GM12864 (cell line): ENCODE data around the gene ITPR1.
"Not testable (repeated sequence)": the region's sequence is repeated elsewhere in the genome, so short reads cannot be mapped to it uniquely, and the experiment has no call there.

Source experiments
- DNase-seq: peaks from one replicate; pipeline ENCODE4 v3.0.0-alpha.2; 2011; ENCODE audit warnings: low read depth
- H3K4me3 ChIP-seq: 2 replicates; pipeline ENCODE4 v1.5.1; 2011; ENCODE audit warnings: mild to moderate bottlenecking, low read depth, low read length, control low read depth
- CTCF ChIP-seq: IDR thresholded peaks from 2 replicates; pipeline ENCODE4 v1.5.1; 2011; ENCODE audit warnings: low read depth, mild to moderate bottlenecking, moderate library complexity, low read length, control low read depth, inconsistent platforms; ENCODE audit errors: missing control alignments

The ITPR1 gene

DNA sequence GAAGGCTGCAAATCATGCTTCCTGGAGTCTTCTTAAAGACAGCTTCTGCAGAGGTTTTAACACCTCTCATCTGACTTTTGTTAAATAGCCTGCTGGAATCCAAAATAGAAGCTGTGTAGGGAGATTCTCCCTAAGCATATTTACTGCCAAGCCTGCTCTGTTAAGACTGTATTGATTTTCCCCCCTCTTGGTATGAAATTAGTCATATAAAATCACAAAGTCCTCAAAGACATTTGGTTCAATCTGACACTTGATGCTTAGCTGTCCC, 94.6 kb downstream of the ITPR1 start:
- no peak for TF ChIP-seq CTCF
- no peak for DNase-seq
- no peak overlapping the region for H3K4me3 ChIP-seq

DNA sequence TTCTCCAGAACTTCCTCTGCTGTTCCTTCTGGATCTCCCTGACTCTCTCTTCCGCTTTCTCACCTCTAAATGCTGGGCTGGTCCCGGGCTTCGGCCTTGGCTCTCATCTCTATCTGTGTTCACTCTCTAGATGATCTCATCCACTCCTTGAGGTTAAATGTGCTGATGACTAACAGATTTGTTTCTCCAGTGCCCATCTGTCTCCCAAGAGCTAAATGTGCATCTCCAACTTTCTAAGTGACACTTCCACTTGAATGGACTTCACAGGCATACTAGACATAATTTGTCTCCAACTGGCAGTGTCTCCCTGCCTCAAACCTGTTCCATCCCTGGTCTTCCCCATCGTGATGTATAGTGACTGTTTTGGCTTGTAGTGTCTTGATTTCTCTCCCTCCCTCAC, 95.3 kb downstream of the ITPR1 start:
- H3K4me3 ChIP-seq: no peak overlapping the region
- no peak for DNase-seq
- TF ChIP-seq CTCF: no peak

- no peak for TF ChIP-seq CTCF
- DNase-seq: no peak
- no peak overlapping the region for H3K4me3 ChIP-seq
These were observed 96.4 kb downstream of the ITPR1 start for GRCh38 chr3:4589475-4590097.

DNA sequence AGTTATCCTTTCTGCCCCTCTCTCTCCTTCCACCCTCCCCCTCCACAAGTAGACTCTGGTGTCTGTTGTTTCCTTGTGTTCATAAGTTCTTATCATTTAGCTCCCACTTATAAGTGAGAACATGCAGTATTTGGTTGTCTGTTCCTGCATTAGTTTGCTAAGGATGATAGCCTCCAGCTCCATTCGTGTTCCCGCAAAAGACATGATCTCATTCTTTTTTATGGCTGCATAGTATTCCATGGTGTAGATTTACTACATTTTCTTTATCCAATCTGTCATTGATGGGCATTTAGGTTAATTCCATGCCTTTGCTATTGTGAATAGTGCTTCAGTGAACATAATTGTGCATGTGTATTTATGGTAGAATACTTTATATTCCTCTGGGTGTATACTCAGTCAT, 97.7 kb downstream of the ITPR1 start:
- H3K4me3 ChIP-seq, DNase-seq: not testable (repeated sequence)

GRCh38 chr3:4591669-4592068, 98.5 kb downstream of the ITPR1 start:
- DNase-seq: no peak
- no peak overlapping the region for H3K4me3 ChIP-seq
- TF ChIP-seq CTCF: no peak

GRCh38 chr3:4593014-4593413, 99.9 kb downstream of the ITPR1 start:
- no peak overlapping the region for H3K4me3 ChIP-seq
- no peak for TF ChIP-seq CTCF
- DNase-seq: no peak

GRCh38 chr3:4595710-4596113, 102.6 kb downstream of the ITPR1 start:
- TF ChIP-seq CTCF: no peak
- no peak overlapping the region for H3K4me3 ChIP-seq
- DNase-seq: no peak

GRCh38 chr3:4596612-4597011, 103.5 kb downstream of the ITPR1 start:
- H3K4me3 ChIP-seq: no peak overlapping the region
- DNase-seq: no peak
- no peak for TF ChIP-seq CTCF
